ENCODE results near the gene USP22.

- TF ChIP-seq CTCF (IDR thresholded peaks at IDR 0.05), result peak in 2 of 4 experiments; percentile 50 to 55
- no peak for TF ChIP-seq POLR2A (IDR thresholded peaks at IDR 0.05)
- TF ChIP-seq POLR2AphosphoS5 (IDR thresholded peaks at IDR 0.05), result peak; percentile 19
Observed at GRCh38 chr17:21012736-21013135, 30.1 kb downstream of the USP22 start.

All from gastroesophageal sphincter (tissue), 3 donors.